Purkinje cell (primary cell): ENCODE data around the gene LLGL1. TPM values are rescaled to one million over a fixed set of nuclear protein-coding genes. Genes with fewer than 3 reads are reported as not detected.

Source experiments
- polyA plus RNA-seq: library from polyadenylated mRNA; unstranded; fragments of >200 nt; fragmentation: Nextera tagmentation; gene quantifications from 2 replicates; pipeline ENCODE4 v1.2.1, GENCODE V29; 2014

The LLGL1 gene
- 0.07 TPM in 1 of 2 replicates, not detected in the other for polyA plus RNA-seq

GRCh38 chr17:18225121-18225641 lies at the start of gene LLGL1:
Gene LLGL1 (plus strand): TSS chr17:18225635. CDS start chr17:18225683, 48 bp downstream.

GRCh38 chr17:18183334-18184142 lies 41.9 kb upstream of the LLGL1 start, which contains the start of gene ALKBH5:
Gene ALKBH5 (plus strand): TSS chr17:18183828. CDS start chr17:18184244, 416 bp downstream.

GRCh38 chr17:18258356-18259038 lies 33.1 kb downstream of the LLGL1 start, which contains the start of gene FLII:
Gene FLII (minus strand): TSS chr17:18258738. CDS start chr17:18258690, 48 bp downstream.

GRCh38 chr17:18260332-18261145 lies 35.1 kb downstream of the LLGL1 start, which contains the start of gene MIEF2:
Gene MIEF2 (plus strand): TSS chr17:18260662. CDS start chr17:18262721, 2,059 bp downstream.

Other genes starting within 250 kb of the LLGL1 start
- gene ATPAF2, start 186.5 kb upstream of the LLGL1 start, polyA plus RNA-seq = 11.8 and 17.7 TPM in 2 replicates
- gene GID4, start 186.2 kb upstream of the LLGL1 start, polyA plus RNA-seq = 5.1 and 6.5 TPM in 2 replicates
- 15.4 and 29.2 TPM in 2 replicates for gene DRG2, start 137.7 kb upstream of the LLGL1 start, polyA plus RNA-seq
- 0.70 and 1.0 TPM in 2 replicates for gene MYO15A, start 116.9 kb upstream of the LLGL1 start, polyA plus RNA-seq
- gene ALKBH5, start 41.8 kb upstream of the LLGL1 start, polyA plus RNA-seq = 36.4 and 42.2 TPM in 2 replicates
- gene FLII, start 33.1 kb downstream of the LLGL1 start, polyA plus RNA-seq = 40.1 and 53.5 TPM in 2 replicates
- gene MIEF2, start 35.0 kb downstream of the LLGL1 start, polyA plus RNA-seq = 1.4 and 3.2 TPM in 2 replicates
- gene TOP3A, start 89.4 kb downstream of the LLGL1 start, polyA plus RNA-seq = 1.5 and 3.7 TPM in 2 replicates
- 0.31 and 0.99 TPM in 2 replicates for gene SMCR8, start 89.7 kb downstream of the LLGL1 start, polyA plus RNA-seq
- 5.2 and 6.5 TPM in 2 replicates for gene SHMT1, start 137.9 kb downstream of the LLGL1 start, polyA plus RNA-seq
- not detected in 2 replicates for gene EVPLL, start 152.1 kb downstream of the LLGL1 start, polyA plus RNA-seq